Activated CD4-positive, alpha-beta T cell treated with anti-CD3 and anti-CD28 coated beads, Interleukin-2, amount 50 U/mL, for 1 hour (primary cell): Measurements from ENCODE around the gene TMEM203.
A peak's percentile ranks its signal among the peaks of the same experiment; 100 is the strongest.

Experiments used
- DNase-seq: peaks from one replicate; pipeline ENCODE4 v3.0.0-alpha.2; 2020

Gene TMEM203

DNA sequence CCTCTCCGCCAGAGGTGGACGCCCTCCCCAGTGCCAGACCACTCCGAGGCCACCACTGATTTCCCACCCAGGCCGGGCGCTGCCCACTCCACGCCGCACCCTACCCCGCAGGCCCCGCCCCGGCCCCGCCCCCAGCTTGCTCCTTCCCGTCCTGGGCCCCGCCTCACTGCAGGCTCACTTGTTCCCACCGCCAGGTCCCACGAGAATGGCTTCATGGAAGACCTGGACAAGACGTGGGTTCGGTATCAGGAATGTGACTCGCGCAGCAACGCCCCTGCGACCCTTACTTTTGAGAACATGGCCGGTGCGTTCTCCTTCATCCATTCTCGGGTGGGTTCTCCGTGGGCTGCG, 42.1 kb downstream of the TMEM203 start:
- no peak for DNase-seq

DNA sequence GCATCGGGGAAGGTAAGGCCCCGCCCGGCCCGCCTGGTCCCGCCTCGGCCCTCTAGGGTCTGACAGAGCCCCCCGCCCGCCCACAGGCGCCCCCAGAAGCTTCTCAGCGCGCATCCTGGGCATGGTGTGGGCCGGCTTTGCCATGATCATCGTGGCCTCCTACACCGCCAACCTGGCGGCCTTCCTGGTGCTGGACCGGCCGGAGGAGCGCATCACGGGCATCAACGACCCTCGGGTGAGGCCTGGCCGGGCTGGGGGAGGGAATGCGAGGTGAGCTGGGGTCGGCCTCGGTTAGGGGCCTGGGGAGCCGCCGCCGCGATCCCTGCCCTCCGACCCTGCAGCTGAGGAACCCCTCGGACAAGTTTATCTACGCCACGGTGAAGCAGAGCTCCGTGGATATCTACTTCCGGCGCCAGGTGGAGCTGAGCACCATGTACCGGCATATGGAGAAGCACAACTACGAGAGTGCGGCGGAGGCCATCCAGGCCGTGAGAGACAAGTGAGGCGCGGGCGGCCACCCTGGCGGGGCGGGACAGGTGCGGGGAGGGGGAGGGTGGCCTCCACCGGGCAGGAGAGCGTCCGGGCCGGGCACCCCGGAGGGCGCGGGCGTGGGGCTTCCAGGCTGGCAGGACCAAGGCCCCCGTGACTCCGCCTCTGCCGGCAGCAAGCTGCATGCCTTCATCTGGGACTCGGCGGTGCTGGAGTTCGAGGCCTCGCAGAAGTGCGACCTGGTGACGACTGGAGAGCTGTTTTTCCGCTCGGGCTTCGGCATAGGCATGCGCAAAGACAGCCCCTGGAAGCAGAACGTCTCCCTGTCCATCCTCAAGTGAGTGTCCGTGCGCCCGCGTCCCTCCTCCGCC, 42.7 kb downstream of the TMEM203 start:
- DNase-seq, result no peak

DNA sequence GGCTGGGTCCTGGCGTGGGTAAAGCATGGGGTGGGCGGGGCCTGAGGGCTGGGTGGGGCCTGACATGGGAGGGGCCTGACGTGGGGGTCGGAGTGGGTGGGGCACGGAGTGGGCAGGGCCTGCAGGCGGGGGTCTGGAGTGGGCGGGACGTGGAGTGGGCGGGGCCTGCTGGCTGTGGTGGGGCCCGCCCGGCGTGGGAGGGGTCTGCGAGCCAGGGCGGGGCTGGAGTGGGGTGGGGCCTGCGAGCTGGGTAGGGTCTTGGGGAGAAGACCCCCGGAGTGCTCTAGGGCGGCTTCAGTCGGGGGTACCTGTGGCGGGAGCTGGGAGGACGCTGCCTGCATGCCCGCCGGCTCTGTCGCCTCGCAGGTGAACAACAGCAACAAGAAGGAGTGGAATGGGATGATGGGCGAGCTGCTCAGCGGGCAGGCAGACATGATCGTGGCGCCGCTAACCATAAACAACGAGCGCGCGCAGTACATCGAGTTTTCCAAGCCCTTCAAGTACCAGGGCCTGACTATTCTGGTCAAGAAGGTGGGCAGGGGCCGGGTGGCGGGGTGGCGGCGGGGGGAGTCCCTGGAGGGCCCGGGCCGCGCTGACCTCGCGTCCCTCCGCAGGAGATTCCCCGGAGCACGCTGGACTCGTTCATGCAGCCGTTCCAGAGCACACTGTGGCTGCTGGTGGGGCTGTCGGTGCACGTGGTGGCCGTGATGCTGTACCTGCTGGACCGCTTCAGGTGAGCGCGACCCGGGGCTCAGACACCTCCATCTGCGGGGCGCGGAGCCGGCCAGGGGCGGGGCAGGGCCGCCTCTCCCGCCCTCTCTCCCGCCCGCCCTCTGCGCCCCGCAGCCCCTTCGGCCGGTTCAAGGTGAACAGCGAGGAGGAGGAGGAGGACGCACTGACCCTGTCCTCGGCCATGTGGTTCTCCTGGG, 43.6 kb downstream of the TMEM203 start:
- no peak for DNase-seq

DNA sequence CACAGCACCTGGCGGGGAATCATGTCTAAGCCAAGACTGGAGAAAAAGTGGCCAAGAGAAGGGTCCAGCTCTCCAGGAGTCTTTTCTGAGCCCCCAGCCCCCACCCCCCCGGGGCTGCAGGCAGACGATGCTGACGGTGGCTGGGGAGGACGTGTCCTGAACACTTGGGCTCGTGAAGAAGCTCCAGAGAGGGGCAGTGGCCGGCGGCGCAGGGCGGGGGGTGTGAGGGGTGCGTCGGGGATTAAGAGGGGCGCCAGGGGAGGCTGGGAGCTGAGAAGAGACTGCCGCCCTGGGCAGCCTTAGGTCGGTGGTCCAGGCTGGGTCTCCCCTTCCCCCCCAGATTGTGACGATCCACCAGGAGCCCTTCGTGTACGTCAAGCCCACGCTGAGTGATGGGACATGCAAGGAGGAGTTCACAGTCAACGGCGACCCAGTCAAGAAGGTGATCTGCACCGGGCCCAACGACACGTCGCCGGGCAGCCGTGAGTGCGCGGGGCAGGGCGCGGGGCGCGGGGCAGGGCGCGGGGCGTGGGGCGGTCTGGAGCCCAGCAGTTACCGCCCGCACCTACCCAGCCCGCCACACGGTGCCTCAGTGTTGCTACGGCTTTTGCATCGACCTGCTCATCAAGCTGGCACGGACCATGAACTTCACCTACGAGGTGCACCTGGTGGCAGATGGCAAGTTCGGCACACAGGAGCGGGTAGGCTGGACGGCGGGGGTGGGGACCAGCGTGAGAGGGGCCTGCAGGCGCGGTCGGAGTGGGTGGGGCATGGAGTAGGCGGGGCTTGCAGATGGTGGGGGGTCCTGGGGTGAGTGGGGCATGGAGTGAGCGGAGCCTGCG, 44.5 kb downstream of the TMEM203 start:
- DNase-seq, result no peak

DNA sequence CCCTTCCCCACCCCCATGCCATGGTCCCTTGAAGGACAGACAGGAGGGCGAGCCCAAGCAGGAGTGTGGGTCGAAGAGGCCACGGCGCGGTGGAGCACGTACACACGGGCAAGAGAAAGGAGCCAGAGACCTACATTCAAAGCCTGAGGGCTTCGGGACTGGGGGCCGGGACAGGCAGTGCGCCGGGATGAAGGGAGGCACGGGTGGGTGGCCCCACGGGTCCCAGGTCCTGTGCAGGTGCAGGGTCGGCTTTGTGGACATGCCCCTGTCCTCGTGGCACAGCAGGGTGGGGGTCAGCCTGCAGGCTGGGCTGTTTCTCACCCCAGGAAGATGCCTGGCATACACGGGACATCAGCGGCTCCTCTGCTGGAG, 45.4 kb downstream of the TMEM203 start:
- no peak for DNase-seq

DNA sequence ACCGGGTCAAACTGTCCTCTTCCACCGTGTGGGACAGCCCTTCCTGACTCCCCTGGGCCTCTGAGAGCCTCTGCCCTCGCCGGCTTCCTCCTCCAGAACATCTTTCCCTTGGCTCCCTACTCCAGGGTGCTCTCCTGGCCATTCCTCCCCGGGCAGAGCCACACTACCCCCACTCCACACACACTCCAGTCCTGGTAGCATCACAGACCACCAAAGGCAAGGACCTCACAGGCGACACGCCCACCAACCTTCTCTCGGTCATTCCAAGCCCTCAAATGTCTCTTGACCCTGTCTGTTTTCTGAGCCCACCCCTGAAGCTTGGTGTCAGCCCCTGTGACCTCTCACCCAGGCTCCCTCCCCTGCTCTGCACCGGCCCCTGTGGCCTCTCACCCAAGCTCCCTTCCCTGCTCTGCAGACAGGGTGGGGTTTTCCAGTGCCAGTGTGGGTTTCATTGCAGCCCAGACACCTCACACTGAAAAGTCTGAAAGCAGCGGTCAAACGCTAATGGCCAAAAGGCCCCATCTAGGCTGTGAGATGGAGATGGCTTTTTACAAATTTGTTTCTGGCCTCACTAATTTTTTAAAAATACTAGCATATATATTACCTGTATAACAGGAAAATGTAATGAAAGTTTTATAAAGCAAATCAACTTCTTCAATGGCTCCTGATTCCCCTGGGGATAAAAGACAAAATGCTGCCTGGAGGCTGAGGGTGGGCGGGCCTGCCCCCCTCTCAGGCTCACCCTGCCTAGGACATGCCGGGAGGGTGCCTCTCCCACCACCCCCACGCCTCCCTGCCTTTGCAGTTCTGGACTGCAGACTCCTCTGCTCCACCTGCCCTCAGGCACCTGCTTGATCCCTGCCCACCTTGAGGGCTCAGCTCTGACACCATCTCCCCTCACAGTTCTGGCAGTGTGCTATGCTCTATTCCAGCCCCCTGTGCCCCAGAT, 46.1 kb downstream of the TMEM203 start:
- DNase-seq, result no peak

DNA sequence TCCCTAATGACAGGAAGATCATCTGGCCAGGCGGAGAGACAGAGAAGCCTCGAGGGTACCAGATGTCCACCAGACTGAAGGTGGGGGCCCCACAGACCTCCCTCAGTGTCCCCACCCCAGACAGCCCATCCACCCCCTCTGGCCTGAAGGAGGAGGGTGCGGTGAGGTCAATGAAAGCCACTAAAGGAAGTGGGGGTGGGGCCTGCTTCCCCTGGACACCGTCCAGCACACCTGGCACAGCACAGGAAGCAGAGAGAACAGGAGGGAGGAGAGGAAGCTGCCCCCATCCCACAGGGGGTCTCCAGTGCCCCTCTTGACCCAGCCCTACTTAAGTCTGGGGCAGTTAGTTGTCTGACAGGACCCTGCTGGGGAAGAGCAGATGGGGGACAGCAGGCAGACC, 46.8 kb downstream of the TMEM203 start:
- no peak for DNase-seq

DNA sequence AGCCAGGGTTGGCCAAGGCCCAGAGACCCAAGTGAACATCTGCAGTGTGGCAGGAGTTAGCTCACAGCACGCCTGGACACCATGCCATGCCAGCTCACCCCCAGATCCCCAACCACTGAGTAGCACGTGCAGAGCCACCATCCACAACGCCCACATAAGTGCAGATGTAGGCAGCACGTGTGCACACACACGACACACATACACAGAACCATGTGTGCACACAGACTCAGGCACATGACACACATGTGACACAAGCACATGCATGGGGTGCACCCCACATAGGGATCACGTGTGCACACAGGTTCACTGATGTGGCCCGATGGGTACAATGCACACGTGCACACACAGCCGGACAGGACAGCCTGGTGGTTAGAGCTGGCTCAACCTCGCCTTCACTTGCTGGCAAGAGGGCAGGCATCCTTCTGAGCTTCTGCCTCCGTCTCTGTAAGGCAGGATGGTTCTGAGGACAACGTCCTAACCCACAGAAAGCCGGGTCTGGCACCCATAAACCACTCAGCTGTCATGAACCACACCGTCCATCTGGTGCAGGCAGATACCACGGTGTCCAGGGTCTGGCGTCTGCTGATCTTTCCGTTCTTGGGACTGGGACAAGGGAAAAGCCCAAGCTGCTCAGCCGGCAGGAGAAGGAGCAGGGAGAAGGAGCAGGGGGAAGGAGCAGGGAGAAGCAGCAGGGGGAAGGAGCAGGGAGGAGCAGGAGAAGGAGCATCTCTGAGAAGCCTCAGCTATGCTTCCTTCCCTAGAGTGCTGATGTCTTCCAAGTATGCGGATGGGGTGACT, 47.6 kb downstream of the TMEM203 start:
- no peak for DNase-seq

DNA sequence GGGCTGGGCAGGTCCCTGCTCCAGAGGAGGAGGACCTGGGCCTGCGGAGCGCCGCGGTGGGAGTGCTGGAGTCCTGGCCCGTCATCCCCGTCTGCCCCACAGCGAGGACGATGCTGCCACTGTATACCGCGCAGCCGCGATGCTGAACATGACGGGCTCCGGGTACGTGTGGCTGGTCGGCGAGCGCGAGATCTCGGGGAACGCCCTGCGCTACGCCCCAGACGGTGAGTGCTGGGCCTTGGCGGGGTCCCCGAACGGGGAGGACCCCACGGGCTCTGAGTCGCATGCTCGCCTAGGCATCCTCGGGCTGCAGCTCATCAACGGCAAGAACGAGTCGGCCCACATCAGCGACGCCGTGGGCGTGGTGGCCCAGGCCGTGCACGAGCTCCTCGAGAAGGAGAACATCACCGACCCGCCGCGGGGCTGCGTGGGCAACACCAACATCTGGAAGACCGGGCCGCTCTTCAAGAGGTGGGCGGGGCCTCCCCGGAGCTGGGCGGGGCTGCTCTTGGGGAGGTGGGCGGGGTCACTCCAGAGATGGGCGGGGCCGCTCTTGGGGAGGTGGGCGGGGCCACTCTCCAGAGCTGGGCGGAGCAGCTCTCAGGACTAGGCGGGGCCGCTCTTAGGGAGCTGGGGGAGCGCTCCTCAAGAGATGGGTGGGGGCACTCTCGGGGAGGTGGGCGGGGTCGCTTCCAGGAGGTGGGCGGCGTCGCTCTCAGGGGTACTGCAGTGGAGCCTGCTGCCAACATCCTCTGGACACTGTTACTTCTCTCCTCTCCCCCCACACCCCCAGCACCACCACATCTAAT, 48.7 kb downstream of the TMEM203 start:
- peak; percentile 57 for DNase-seq
